SK-N-SH treated with all-trans-retinoic acid at 6 μM for 48 hours (cell line): ENCODE measurements around the gene PCDHGB2.
"Not testable (repeated sequence)": the region's sequence is repeated elsewhere in the genome, so short reads cannot be mapped to it uniquely, and the experiment has no call there.

Source experiments
- OSR1 ChIP-seq: fragments of 250-450 bp; sonication (Bioruptor Pico); IDR thresholded peaks from 2 replicates; pipeline ENCODE4 v1.8.0; 2022; ENCODE audit warnings: moderate library complexity, mild to moderate bottlenecking, inconsistent platforms
- ZC3H10 ChIP-seq: fragments of 250-450 bp; sonication (Bioruptor Pico); IDR thresholded peaks from 2 replicates; pipeline ENCODE4 v1.5.1; 2021; ENCODE audit warnings: mild to moderate bottlenecking, moderate library complexity
- ZFP3 ChIP-seq: fragments of 250-450 bp; sonication (Bioruptor Pico); IDR thresholded peaks from 2 replicates; pipeline ENCODE4 v1.5.0; 2020; ENCODE audit warnings: mild to moderate bottlenecking, moderate library complexity
- ZFP30 ChIP-seq: fragments of 450-650 bp; formaldehyde crosslinking; IDR thresholded peaks from 2 replicates; pipeline ENCODE4 v1.5.0; 2022; ENCODE audit warnings: mild to moderate bottlenecking, moderate library complexity
- ZNF70 ChIP-seq: fragments of 450-650 bp; formaldehyde crosslinking; IDR thresholded peaks from 2 replicates; pipeline ENCODE4 v1.5.0; 2020; ENCODE audit warnings: mild to moderate bottlenecking, moderate library complexity

DNA sequence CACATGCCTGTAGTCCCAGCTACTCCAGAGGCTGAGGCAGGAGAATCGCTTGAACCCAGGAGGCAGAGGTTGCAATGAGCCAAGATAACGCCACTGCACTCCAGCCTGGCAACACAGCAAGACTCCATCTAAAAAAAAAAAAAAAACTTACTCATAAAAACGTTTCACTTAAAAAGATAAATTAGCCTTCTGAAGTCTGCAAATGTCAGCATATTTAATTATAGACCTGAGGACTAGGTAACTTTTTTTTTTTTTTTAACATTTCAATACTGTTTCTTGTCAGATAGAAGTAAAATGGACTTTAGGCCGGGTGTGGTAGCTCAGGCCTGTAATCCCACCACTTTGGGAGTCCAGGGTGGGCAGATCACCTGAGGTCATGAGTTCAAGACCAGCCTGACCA, 42.8 kb upstream of the PCDHGB2 start:
- TF ChIP-seq ZNF70; ZFP30 (CRISPR knock-in tag); OSR1 (CRISPR knock-in tag); ZC3H10 (CRISPR knock-in tag); ZFP3 (CRISPR knock-in tag): not testable (repeated sequence)
